DMS153 treated with DMSO at 0.1 percent for 48 hours (cell line): Measurements from ENCODE around the gene BMPER.
A peak's percentile ranks its signal among the peaks of the same experiment; 100 is the strongest.

ENCODE experiments used
- DNase-seq: peaks from one replicate; lab custom pipeline; 2025; ENCODE audit not compliant: unreplicated experiment; lab: John Stamatoyannopoulos, UW

The BMPER gene

GRCh38 chr7:34086981-34087380, 181.6 kb downstream of the BMPER start:
- no peak for DNase-seq

GRCh38 chr7:34087892-34088891, 182.9 kb downstream of the BMPER start:
- DNase-seq: peak; percentile 48

- no peak for DNase-seq
These were observed 185.5 kb downstream of the BMPER start for GRCh38 chr7:34090816-34091215.

GRCh38 chr7:34091321-34091917, 186.1 kb downstream of the BMPER start:
- peak; percentile 35 for DNase-seq

- no peak for DNase-seq
These were observed 187.9 kb downstream of the BMPER start for GRCh38 chr7:34093276-34093675.

- no peak for DNase-seq
These were observed 190.9 kb downstream of the BMPER start for GRCh38 chr7:34096198-34096651.

GRCh38 chr7:34096777-34097176, 191.4 kb downstream of the BMPER start:
- DNase-seq: no peak

- no peak for DNase-seq
These were observed 195.3 kb downstream of the BMPER start for GRCh38 chr7:34100661-34101060.

- DNase-seq: no peak
These were observed 198.8 kb downstream of the BMPER start for GRCh38 chr7:34104115-34104514.

- no peak for DNase-seq
These were observed 199.7 kb downstream of the BMPER start for GRCh38 chr7:34104992-34105391.

GRCh38 chr7:34107276-34107675, 201.9 kb downstream of the BMPER start:
- DNase-seq: no peak

GRCh38 chr7:34108165-34108564, 202.8 kb downstream of the BMPER start:
- DNase-seq: no peak

- DNase-seq: no peak
These were observed 204.8 kb downstream of the BMPER start for GRCh38 chr7:34109936-34110780.

- no peak for DNase-seq
These were observed 205.7 kb downstream of the BMPER start for GRCh38 chr7:34111031-34111430.

GRCh38 chr7:34115503-34115902, 210.2 kb downstream of the BMPER start:
- no peak for DNase-seq

- no peak for DNase-seq
These were observed 212.2 kb downstream of the BMPER start for GRCh38 chr7:34117573-34117972.

GRCh38 chr7:34121366-34121765, 216.0 kb downstream of the BMPER start:
- DNase-seq: no peak

- no peak for DNase-seq
These were observed 218.0 kb downstream of the BMPER start for GRCh38 chr7:34123316-34123715.

- DNase-seq: no peak
These were observed 219.4 kb downstream of the BMPER start for GRCh38 chr7:34124765-34125164.

- no peak for DNase-seq
These were observed 223.4 kb downstream of the BMPER start for GRCh38 chr7:34128762-34129161.

- no peak for DNase-seq
These were observed 225.4 kb downstream of the BMPER start for GRCh38 chr7:34130558-34131295.
